Right renal pelvis (tissue), 4 donors: ENCODE data around the gene SBF1. TPM values are rescaled to one million over a fixed set of nuclear protein-coding genes. Genes with fewer than 3 reads are reported as not detected.
A peak's percentile ranks its signal among the peaks of the same experiment; 100 is the strongest.

Experiments
- DNase-seq, 4 donors: peaks; one replicate each; pipeline ENCODE4 v3.0.0-alpha.2; 2013; ENCODE audit warnings: low read depth in 4 of 4, low spot score in 3 of 4, missing footprints in 1 of 4
- polyA plus RNA-seq, 4 donors: library from polyadenylated mRNA; unstranded; fragments of 120-200 nt; gene quantifications; one replicate each; pipeline ENCODE4 v1.2.1, GENCODE V29; 2013; ENCODE audit not compliant: insufficient read length in 4 of 4

The SBF1 gene
- polyA plus RNA-seq, 4 donors: 30.7 to 46.5 (median 32.7) TPM

DNA sequence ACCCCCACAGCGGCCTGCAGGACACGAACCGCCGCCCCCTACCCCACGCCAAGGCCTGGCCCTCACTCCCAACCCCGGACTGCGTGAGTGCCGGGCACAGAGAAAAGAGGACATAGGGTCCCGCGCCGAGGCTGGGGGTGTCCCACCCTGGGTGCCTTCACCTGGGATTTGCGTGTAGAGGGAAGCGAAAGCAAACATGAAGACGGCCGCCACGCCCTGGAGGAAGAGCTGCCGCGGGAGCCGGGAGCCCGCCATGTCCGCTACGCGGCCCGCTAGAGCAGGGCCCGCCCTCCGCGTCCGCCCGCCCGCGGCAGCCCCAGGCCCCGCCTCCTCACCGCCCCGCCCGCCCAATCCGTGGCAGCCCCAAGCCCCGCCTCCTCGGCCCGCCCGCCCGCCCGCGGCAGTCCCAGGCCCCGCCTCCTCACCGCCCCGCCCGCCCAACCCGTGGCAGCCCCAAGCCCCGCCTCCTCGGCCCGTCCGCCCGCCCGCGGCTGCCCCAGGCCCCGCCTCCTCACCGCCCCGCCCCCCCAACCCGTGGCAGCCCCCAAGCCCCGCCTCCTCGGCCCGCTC is 32.7 kb upstream of the SBF1 start, which contains the start of gene LMF2:
TSS of gene LMF2 (minus strand) at position 282 of the 570 bp plus-strand sequence. CDS start at position 255, 27 bp downstream.
- no peak for DNase-seq

DNA sequence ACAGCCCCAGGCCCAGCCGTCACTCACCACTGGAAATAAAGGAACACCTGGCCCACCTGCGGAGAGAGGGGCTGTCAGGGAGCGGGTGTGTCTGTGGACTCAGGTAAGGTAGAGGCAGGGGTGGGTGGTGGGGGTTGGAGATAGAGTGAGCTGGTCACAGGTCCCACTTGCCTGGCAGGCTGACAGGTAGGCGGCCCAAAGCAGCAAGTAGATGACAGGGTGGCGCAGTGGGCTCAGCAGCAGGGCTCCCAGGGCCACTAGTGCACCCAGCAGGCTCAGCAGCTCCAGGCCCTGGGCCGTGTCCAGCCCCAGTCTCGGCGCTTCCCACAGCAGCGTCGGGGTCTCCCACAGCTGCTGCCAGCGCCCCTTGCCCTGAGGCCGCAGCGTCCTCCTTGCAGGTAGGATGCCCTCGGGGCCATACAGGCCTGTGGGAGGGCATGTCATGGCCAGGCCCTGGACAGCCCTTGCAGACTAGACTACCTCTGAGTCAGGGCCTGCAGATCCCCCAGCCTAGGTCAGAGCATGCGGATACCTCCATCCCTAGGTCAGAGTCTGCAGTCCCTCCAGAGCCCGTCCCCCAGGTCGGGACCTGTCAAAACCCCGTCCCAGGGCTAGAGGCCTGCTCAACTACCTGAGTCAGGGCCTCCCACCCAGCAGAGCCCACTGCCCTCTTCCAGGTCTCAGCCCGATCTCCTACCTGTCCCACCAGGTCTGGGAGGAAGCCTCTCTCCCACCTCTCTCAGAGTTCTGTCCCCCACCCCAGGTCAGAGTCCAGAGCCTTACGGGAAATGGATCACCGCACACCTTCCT is 32.0 kb upstream of the SBF1 start:
- no peak for DNase-seq

DNA sequence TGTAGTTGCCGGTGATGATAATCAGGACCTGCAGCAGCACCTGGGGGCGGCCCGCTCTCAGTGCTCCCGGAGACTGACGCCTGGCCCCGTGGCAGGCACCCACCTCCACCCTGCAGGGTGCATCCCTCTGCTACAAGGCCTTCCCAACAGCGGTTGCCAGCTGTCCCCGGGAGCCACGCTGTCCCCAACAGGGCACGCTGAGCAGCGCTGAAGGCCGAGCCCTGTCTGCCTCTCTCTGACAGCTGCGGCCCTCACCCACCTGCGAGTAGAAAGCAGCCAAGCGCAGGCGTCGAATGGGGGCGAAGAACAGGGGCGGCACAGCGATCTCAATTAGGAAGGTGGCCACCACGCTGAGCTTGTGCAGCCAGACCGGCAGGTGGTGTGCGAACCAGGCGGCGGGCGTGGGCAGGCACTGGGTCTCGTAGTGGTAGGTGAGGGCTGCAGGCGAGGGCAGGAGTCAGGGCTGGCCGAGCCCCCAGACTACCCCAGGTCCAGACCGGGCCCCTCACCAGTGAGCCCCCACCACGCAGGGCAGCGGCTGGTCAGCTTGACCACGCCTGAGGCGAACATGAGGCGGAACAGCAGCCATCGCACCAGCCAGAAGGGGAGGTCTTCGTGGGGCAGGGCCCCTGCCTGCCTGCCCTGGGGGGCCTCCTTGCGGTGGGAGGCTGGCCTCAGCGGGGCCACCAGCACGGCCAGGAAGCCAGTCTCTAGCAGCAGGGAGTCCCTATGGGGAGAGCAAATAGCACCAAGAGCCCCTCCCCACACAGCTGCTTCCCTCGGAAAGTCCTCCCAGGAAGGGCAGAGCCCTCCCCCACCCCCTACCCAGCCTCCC is 31.2 kb upstream of the SBF1 start:
- DNase-seq: no peak

- DNase-seq: no peak
Measured at GRCh38 chr22:50505276-50505775, 30.5 kb upstream of the SBF1 start.

GRCh38 chr22:50504369-50505211 is 29.8 kb upstream of the SBF1 start:
- no peak for DNase-seq

DNA sequence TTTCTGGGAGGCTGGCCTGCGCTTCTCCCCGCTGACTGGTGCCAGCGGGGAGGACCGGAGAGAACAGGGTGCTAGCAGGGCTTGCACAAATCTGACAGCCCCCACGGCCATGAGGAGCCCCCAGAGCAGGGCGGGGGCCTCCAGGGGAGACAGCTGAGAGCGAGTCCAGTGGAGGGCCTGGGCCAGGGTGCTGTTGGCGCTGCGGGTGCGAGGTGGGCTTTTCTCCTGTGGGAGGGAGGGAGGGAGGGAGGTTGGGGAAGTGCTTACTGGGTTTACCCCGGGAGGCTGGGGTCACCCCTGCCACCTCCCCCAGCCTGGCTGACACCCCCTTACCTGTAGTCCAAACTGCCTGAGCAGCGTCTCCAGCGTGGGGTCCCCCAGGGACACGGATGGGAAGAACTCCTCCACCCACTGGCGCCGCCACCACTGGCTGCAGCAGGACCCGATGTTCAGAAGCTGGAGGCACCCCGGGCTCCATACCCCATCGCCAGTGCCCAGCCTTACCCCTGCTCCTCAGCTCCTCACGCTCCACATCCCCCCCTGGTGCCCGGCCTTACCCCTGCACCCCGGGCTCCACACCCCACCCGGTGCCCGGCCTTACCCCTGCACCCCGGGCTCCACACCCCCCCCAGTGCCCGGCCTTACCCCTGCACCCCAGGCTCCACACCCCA is 28.8 kb upstream of the SBF1 start:
- no peak for DNase-seq

DNA sequence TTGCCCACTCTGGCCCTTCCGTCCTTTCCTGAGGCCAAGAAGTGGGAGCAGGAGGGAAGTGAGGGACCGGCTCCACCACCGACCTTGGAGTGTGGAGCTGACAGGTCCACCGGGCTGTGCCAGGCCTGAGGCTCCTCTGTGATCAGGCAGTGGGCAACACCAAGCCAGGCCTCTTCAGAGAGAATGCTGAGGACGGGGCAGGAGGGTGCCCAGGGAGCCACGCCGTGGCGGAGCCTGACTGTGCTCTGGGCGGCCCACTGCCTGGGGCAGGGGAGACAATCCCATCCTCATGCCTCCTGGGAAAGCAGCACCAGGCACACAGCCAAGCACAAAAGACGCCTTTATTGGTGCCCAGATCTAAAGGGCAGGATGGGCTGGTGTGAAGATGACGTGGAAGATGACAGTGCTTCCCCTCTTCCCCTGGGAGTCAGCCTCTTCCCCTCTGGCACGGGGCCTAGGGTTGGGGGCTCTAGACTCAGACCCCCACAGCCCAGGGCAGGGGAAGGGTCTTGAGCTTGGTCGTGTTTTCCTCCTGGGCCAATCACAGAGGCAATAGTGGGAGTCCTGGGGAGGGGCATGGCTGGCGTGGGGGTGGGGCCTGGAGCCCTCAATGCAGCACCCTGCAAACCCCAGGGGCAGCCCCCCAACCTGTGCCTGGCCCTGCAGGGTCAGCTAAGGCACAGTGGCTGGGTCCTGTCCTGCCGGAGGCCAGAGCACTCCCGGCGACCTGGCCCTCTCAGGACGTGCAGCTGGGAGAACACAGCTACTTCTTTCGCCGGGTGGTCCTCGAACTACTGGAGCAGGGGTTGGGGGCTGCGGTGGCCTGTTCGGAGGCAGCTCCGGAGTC is 28.0 kb upstream of the SBF1 start:
- no peak for DNase-seq

GRCh38 chr22:50502096-50502495 is 27.3 kb upstream of the SBF1 start:
- DNase-seq: no peak

DNA sequence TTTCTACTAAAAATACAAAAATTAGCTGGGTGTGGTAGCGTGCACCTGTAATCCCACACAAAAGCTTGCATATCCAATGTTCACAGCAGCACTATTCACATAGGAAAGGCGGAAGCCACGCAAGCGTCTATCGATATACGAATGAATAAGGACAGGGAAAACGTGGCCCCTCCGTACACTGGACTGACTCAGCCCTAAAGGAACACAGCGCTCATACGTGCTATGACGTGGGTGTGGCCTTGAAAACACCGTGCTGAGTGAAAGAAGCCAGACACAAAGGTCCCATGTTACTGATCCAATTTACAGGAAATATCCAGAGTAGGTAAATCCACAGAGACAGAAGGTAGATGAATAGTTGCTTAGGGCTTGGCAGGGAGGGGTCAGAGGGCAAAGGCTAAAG is 25.6 kb upstream of the SBF1 start:
- DNase-seq: no peak

- DNase-seq: peak in 2 of 4 donors; percentile 58 to 59
Measured at GRCh38 chr22:50498322-50498890, 23.6 kb upstream of the SBF1 start.

GRCh38 chr22:50497093-50497492 is 22.3 kb upstream of the SBF1 start:
- no peak for DNase-seq

GRCh38 chr22:50490531-50491308 is 15.9 kb upstream of the SBF1 start:
- no peak for DNase-seq

DNA sequence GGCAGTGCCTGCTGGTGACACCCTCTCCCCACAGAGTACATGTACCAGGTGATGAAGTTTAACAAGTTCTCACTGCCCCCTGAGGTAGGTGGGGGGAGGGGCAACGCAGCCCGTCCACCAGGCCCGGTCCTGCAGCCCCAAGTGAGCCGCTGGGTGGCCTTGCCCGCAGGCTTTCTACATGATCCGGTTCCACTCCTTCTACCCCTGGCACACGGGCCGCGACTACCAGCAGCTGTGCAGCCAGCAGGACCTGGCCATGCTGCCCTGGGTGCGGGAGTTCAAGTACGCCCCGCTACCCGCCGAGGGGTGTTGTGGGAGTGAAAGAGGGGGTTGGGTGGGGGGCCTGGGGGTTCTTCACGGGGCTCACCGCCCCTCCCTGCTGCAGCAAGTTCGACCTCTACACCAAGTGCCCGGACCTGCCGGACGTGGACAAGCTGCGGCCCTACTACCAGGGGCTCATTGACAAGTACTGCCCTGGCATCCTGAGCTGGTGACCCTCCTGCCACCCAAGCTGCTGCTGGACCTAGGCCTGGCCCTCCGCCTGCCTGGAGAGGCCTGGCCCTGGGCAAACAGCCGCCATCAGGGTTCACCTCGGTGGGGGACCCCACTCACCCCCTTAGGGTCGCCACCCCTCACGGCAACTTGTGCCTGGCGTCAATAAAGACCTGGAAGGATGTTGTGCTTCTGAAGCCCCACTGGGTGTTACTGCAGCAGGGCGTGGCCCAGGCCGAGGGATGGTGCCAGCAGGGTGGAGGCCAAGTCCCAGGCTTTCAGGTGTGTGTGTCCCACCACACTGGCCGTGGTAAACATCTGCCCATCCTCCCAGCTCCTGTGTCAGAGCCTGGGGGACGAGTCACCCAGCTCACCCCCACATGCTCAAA is 14.8 kb upstream of the SBF1 start:
- DNase-seq: no peak

GRCh38 chr22:50488886-50489285 is 14.1 kb upstream of the SBF1 start:
- DNase-seq: no peak

- DNase-seq: no peak
Measured at GRCh38 chr22:50488006-50488677, 13.3 kb upstream of the SBF1 start.
